Pulmonary artery endothelial cell (primary cell): ENCODE results near the gene DYRK4. TPM values are rescaled to one million over a fixed set of nuclear protein-coding genes. Genes with fewer than 3 reads are reported as not detected.

Experiments
- DNase-seq: peaks from one replicate; pipeline ENCODE4 v3.0.0-alpha.2; 2011; ENCODE audit warnings: low read depth, low spot score
- total RNA-seq: library from RNA; depleted of rRNA; stranded (reverse); fragments of >200 nt; gene quantifications from 2 replicates; pipeline ENCODE4 v1.2.3, GENCODE V29; 2014

DYRK4 gene
- total RNA-seq, 1 donor from 2014 or later = 70.7 TPM

DNA sequence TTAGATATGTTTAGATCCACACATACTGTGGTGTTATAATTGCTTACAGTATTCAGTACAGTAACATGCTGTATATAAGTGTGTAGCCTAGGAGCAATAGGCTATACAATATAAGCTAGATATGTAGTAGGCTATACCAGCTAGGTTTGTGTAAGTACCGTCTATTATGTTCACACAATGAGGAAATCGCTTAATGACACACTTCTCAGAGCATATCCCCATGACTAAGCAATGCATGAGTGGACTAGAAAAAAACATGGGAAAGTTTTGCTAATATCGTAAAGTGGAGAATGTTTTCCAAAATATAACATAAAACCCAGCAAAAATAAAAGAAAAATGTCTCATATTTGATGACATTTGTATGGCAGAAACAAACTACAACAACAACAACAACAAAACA is 59.5 kb downstream of the DYRK4 start:
- DNase-seq = no peak

DNA sequence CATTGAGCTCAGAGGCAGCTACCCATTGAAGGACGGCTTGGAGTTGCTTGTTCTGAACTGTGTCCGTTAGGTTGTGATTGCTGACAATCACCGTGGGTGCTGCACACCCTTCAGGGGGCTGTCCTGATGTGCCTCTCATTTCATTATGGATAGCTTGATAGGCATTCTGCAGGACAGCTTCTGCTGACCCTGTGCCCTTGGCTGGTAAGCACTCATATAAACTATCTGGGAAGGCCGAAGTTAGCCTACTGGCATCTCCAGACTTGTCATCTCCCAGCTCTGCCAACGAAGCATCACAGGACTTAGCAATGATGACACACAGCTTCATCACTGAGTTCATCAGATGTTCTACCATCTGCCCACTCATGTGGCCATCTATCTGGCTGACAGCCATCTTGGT is 64.5 kb downstream of the DYRK4 start:
- DNase-seq = no peak

DNA sequence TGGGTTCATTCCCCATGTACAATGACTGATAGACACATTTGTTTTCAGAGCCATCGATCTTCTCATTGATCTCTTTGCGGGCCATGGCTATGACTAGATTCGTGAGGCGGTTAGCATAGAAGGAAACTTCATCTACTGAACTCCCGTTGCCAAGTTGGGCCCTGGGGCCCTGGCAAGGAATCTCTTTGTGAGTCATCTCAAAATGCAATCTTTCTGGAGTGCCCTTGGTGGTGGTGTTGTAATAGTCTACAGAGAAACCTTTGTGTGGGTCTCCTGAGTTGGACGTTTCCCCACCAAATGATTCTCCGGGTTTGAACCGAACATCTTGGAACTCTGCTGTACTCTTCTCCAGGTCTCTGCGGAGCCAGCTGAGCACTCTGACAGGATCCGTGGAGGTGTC is 66.4 kb downstream of the DYRK4 start:
- DNase-seq = no peak

DNA sequence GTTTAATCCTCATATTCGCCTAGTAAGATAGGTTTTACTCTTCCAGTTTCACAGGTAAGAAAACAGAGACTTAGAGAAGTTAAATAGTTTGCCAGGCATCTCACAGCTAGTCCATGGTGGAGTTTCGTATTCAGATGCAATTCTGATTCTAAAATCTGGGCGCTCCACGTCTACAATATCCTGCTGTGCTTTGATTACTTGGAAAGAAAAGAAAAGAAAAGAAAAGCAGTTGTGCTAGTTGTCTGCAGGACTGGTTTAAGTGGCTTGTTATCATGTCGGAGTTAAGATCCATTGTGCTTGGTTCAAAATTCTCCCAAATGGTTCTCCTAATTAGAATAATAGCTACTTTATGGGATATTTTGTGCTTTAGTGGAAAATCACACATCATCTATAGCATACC is 68.3 kb downstream of the DYRK4 start:
- DNase-seq = no peak

DNA sequence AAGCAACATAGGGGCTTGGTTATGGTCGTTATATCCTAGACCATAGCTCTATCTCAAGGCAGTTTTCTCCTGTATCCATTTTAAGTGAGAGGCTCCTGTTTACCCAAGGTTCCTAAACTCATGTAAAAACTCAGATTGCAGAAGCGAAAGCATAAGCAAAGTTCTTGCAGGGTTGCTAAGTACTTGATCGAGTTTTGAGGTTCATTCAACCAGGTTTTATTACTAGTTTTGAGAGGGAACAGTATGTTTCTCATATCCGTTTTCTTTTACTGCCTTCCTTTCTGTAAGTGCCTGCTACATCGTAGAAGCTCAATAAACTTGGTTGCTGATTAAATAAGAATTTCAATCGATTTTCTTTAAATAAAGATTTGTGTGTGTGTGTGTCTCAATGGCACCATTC is 81.7 kb downstream of the DYRK4 start:
- DNase-seq = no peak

DNA sequence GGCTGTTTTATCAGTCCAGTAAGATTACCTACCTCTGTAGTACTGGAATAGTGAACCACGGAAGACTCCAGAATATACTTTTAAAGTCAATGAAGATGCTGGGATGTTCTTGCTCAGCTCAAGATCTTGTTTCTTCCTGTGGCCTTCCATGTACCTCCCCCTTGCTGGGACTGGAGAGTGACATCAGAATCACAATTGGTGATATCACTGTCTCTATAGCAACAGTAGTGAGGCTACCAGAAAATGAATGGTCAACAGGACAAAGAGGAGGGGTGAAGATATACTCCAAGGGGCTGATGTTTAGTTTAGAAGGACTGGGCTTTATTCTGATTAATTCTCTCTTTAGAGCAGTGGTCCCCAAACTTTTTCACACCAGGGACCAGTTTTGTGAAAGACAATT is 83.0 kb downstream of the DYRK4 start:
- DNase-seq = no peak

DNA sequence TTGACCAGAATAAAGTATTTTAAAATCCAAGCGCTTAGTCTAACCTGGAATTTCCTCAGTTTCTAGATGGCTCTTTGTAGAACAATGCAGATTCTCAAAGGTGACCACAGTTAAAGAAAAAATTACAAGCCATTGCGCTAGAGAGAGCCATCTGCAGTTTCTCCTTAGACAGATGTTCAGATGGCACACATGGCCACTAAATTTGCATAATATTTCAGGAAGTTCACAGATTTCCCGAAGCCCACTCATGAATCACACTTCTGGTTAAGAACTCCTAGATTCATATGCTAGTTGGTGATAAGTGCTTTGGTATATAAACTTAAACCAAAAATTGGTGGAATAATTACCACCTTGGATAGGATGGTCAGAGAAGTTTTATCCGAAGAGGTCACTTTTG is 86.1 kb downstream of the DYRK4 start:
- no peak for DNase-seq

DNA sequence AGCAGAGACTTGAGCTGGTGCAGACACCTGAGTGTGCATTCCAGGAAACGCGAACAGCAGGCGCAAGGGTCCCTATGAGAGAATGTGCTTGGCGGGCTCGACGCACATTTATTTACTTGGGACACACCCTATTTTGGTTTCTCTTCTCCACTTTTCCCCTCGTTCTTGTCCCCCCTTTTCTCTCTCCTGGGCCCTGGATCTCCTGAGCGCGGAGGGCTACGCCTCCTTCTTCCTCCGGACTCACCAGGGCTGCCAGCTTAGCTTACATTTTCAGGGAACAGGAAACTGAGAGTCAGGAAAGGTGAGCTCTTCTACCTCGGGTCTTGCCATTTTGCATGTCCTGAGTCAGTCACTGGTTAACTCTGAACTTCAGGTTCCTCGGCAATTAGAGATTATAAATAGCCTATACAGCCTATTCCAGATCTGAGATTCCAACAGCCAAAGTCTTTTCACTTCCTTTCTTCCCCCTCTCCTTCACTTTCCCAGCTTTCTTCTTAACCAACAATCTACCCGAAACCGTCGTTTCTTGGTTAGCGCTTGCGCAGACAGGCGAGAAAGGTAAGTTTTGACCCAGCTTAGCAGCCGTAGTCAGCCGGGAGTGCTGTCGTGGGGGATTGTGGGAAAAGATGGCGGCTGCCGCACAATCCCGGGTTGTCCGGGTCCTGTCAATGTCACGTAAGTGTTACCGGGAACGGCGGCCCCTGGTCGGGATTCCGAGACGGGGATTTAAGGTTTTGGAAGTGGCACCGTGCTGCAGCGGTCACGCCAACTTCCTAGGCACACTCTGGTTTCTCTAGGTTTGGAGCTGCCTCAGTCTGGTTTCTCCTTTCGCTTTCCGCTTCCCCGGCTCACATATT is 86.7 kb downstream of the DYRK4 start, which contains the start of the genes AKAP3 and NDUFA9:
Gene AKAP3 (minus strand): TSS at position 551 of the 857 bp plus-strand sequence. CDS start 10,855 bp downstream, outside the sequence.
Gene NDUFA9 (plus strand): TSS at position 614 of the 857 bp plus-strand sequence. CDS start 13 bp downstream, at position 627.
- DNase-seq = peak; percentile 64

DNA sequence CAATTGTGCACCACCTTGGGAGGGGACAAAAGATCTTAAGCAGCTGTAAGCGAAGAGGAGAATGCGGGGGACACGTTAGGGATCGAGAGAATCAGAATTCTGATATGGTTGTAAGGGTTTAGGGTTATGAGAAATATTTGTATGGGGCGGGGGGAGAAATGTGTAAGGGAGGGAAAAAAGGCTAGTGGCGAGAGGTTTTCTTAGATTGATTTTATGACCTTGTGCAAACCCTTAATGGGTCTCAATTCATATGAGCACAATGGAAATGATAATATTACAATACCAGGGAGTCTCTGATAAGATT is 87.3 kb downstream of the DYRK4 start:
- no peak for DNase-seq

DNA sequence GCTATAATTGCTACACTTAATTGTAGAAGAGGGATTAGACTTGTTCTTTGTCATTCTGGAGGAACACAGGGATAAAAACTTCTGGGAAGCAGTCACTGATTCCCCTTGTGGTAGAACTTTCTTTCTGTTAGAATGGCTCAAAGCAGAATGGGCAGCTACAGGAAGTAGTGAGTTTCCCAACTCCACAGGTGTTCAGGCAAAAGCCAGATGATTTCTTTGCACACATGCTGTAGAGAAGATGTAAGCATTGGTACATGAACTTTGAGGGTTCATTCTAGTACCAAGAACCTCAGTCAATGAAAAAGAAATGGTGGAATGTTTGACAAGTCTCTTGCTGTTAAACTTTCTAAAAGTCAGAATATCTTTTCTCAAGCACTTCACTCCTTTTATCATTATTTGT is 91.2 kb downstream of the DYRK4 start:
- no peak for DNase-seq

DNA sequence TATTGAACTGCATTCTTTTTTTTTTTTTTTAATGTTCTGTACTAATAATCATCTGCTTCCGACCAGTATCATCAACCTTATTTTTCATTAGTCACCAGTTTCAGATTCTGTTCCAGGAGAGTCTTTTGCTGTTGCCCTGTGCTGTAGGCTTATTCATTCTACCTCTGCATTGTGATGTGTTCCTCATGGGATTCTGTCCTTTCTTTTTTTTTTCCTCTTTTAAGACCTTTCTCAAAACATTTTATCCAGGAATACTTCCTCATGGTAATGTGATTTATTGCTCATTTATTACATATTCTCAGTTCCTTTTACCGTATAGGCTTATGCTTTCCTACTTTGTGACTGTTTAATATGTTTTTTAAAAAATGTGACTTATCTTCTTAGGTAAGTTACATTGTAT is 91.7 kb downstream of the DYRK4 start:
- no peak for DNase-seq

Other genes with a start within 250 kb of the DYRK4 start
- 20.2 and 23.4 TPM in 2 replicates for gene TIGAR, start 241.0 kb upstream of the DYRK4 start, total RNA-seq
- gene FGF23, start 182.5 kb upstream of the DYRK4 start, total RNA-seq = not detected in 2 replicates
- gene FGF6, start 116.4 kb upstream of the DYRK4 start, total RNA-seq = not detected in 2 replicates
- gene RAD51AP1, start 23.3 kb upstream of the DYRK4 start, total RNA-seq = 13.3 and 22.8 TPM in 2 replicates
- 0.79 and 2.2 TPM in 2 replicates for gene AKAP3, start 86.8 kb downstream of the DYRK4 start, total RNA-seq
- gene NDUFA9, start 86.9 kb downstream of the DYRK4 start, total RNA-seq = 76.8 and 81.6 TPM in 2 replicates
- gene GALNT8, start 158.2 kb downstream of the DYRK4 start, total RNA-seq = 0.40 and 2.7 TPM in 2 replicates